HEK293 (cell line): ENCODE measurements around the gene COX7A1.

Source experiments
- CTCF ChIA-PET: fragments of 350-600 bp; formaldehyde crosslinking; extraction: SDS; loops from one replicate; lab custom pipeline; 2021; ENCODE audit warnings: antibody characterized with exemption; lab: Yijun Ruan, JAX
- POLR2A ChIA-PET: fragments of 300-600 bp; formaldehyde crosslinking; extraction: SDS; loops from one replicate; lab custom pipeline; 2020; ENCODE audit warnings: antibody characterized with exemption, inconsistent platforms; lab: Yijun Ruan, JAX
- H3K27ac ChIP-seq: fragments of 200-500 bp; sonication (Bioruptor generic); 2 replicates; pipeline ENCODE4 v1.5.1; 2014; ENCODE audit warnings: low read depth, low read length, control low read depth, inconsistent platforms; ENCODE audit errors: extremely low read depth
- H3K36me3 ChIP-seq, 2 experiments: fragments of 200-500 bp in 1 of 2; sonication (Bioruptor generic) in 1 of 2; 1 replicate in 1 of 2; 2 replicates in 1 of 2; pipeline ENCODE4 v1.5.1; 2014 to 2017; ENCODE audit warnings: inconsistent platforms in 2 of 2, low read length in 2 of 2; ENCODE audit not compliant: control insufficient read depth in 2 of 2, insufficient read depth in 1 of 2
- H3K4me1 ChIP-seq: fragments of 200-500 bp; sonication (Bioruptor generic); 2 replicates; pipeline ENCODE4 v1.5.1; 2014; ENCODE audit warnings: mild to moderate bottlenecking, low read length, inconsistent platforms; ENCODE audit not compliant: control insufficient read depth, insufficient read depth
- H3K4me3 ChIP-seq: 2 replicates; pipeline ENCODE4 v1.5.1; 2011; ENCODE audit warnings: low read depth, mild to moderate bottlenecking, control low read depth, low read length, moderate library complexity
- H3K9me3 ChIP-seq: fragments of 200-500 bp; sonication (Bioruptor generic); 2 replicates; pipeline ENCODE4 v1.5.1; 2014; ENCODE audit warnings: low read depth, low read length, inconsistent platforms; ENCODE audit not compliant: control insufficient read depth, insufficient read depth
- AEBP2 ChIP-seq: fragments of 450-650 bp; formaldehyde crosslinking; IDR thresholded peaks from 2 replicates; pipeline ENCODE4 v1.5.1; 2016; ENCODE audit warnings: missing biosample characterization, missing genetic modification characterization, borderline replicate concordance
- GFI1B ChIP-seq: fragments of 450-650 bp; formaldehyde crosslinking; IDR thresholded peaks from 2 replicates; pipeline ENCODE4 v1.5.1; 2016; ENCODE audit warnings: missing biosample characterization, missing genetic modification characterization
- IKZF3 ChIP-seq: fragments of 450-650 bp; IDR thresholded peaks from 2 replicates; pipeline ENCODE4 v1.5.0; 2018; ENCODE audit warnings: missing biosample characterization, mild to moderate bottlenecking, missing genetic modification characterization, moderate library complexity
- KLF8 ChIP-seq: fragments of 450-650 bp; formaldehyde crosslinking; IDR thresholded peaks from 2 replicates; pipeline ENCODE4 v1.5.1; 2016; ENCODE audit warnings: missing biosample characterization, missing genetic modification characterization
- PATZ1 ChIP-seq: fragments of 450-650 bp; formaldehyde crosslinking; IDR thresholded peaks from 2 replicates; pipeline ENCODE4 v1.5.1; 2016; ENCODE audit warnings: missing biosample characterization, missing genetic modification characterization
- PRDM6 ChIP-seq: fragments of 450-650 bp; formaldehyde crosslinking; IDR thresholded peaks from 2 replicates; pipeline ENCODE4 v1.5.1; 2017; ENCODE audit warnings: missing biosample characterization, missing genetic modification characterization
- REST ChIP-seq: fragments of 450-650 bp; formaldehyde crosslinking; IDR thresholded peaks from 2 replicates; pipeline ENCODE4 v1.5.1; 2016; ENCODE audit warnings: missing biosample characterization, missing genetic modification characterization
- ZNF112 ChIP-seq: fragments of 450-650 bp; formaldehyde crosslinking; IDR thresholded peaks from 2 replicates; pipeline ENCODE4 v1.5.0; 2017; ENCODE audit warnings: missing biosample characterization, missing genetic modification characterization
- ZNF148 ChIP-seq: fragments of 450-650 bp; formaldehyde crosslinking; IDR thresholded peaks from 2 replicates; pipeline ENCODE4 v1.5.0; 2017; ENCODE audit warnings: missing biosample characterization, missing genetic modification characterization, borderline replicate concordance
- ZNF184 ChIP-seq: fragments of 450-650 bp; IDR thresholded peaks from 2 replicates; pipeline ENCODE4 v1.5.1; 2018; ENCODE audit warnings: missing biosample characterization, mild to moderate bottlenecking, missing genetic modification characterization
- ZNF221 ChIP-seq: fragments of 450-650 bp; formaldehyde crosslinking; IDR thresholded peaks from 2 replicates; pipeline ENCODE4 v1.5.1; 2017; ENCODE audit warnings: missing biosample characterization, missing genetic modification characterization, borderline replicate concordance
- ZNF311 ChIP-seq: fragments of 450-650 bp; formaldehyde crosslinking; IDR thresholded peaks from 2 replicates; pipeline ENCODE4 v1.5.1; 2017; ENCODE audit warnings: missing biosample characterization, missing genetic modification characterization, borderline replicate concordance
- ZNF449 ChIP-seq: fragments of 450-650 bp; formaldehyde crosslinking; IDR thresholded peaks from 2 replicates; pipeline ENCODE4 v1.5.1; 2017; ENCODE audit warnings: missing biosample characterization, mild to moderate bottlenecking, missing genetic modification characterization, moderate library complexity
- ZNF571 ChIP-seq: fragments of 450-650 bp; formaldehyde crosslinking; IDR thresholded peaks from 2 replicates; pipeline ENCODE4 v1.5.0; 2017; ENCODE audit warnings: missing biosample characterization, missing genetic modification characterization
- ZNF623 ChIP-seq: fragments of 450-650 bp; formaldehyde crosslinking; IDR thresholded peaks from 2 replicates; pipeline ENCODE4 v1.5.1; 2016; ENCODE audit warnings: missing biosample characterization, missing genetic modification characterization
- ZNF777 ChIP-seq: fragments of 450-650 bp; formaldehyde crosslinking; IDR thresholded peaks from 2 replicates; pipeline ENCODE4 v1.5.1; 2017; ENCODE audit warnings: missing biosample characterization, missing genetic modification characterization, borderline replicate concordance
- ZSCAN18 ChIP-seq: fragments of 450-650 bp; formaldehyde crosslinking; IDR thresholded peaks from 2 replicates; pipeline ENCODE4 v1.5.1; 2016; ENCODE audit warnings: missing biosample characterization, missing genetic modification characterization

The COX7A1 gene

GRCh38 chr19:36140304-36141038, 11.8 kb downstream of the COX7A1 start (continued):
- TF ChIP-seq REST (tag by site-specific recombination): peak; percentile 21; the same call in 1 of the 2 replicates
- TF ChIP-seq PATZ1 (tag by site-specific recombination): peak; percentile 96
- no peak for TF ChIP-seq PRDM6 (tag by site-specific recombination)
- no peak for TF ChIP-seq ZNF221 (tag by site-specific recombination)
- no peak for TF ChIP-seq GFI1B (tag by site-specific recombination)

GRCh38 chr19:36139473-36140303, 12.6 kb downstream of the COX7A1 start, which contains the start of gene CAPNS1:
CAPNS1 (plus strand) TSS chr19:36140066; CDS start chr19:36141012, 946 bp downstream.
- Histone ChIP-seq H3K36me3 (peaks cover 22% of the 10 kb centered on the region in 2 experiments), H3K4me3 (peak within 1 kb of the TSS; percentile 80), H3K4me1 (peaks cover 14% of the 10 kb centered on the region), H3K27ac (peak within 1 kb of the TSS; percentile 94), H3K9me3 (no peaks in the 10 kb centered on the region)
- ChIA-PET CTCF (interaction anchor here (0.6 to 4.3 kb wide), 7 partner anchors 12 to 541 kb away, joined by 3 to 28 read pairs (median 3); no protein-coding TSS in a partner anchor), POLR2A (interaction anchor here (0.5 to 5.4 kb wide), 18 partner anchors 10 to 698 kb away, joined by 3 to 87 read pairs (median 5); partner anchors contain the start of genes COX7A1, POLR2I, TBCB and THAP8)
- 0 out of 2 replicates have a peak, but pooled peaks have one; percentile 10 for TF ChIP-seq ZNF623
- TF ChIP-seq ZNF311 (tag by site-specific recombination): no peak
- TF ChIP-seq ZSCAN18 (tag by site-specific recombination): no peak
- TF ChIP-seq ZNF449 (tag by site-specific recombination): no peak
- TF ChIP-seq ZNF148: no peak; the same call in 1 of the 2 replicates
- peak; percentile 100 for TF ChIP-seq KLF8 (tag by site-specific recombination)
- TF ChIP-seq IKZF3: peak; percentile 99
- TF ChIP-seq ZNF184 (tag by site-specific recombination): peak; percentile 88; the same call in 1 of the 2 replicates
- TF ChIP-seq ZNF112 (tag by site-specific recombination): no peak
- no peak for TF ChIP-seq ZNF571
- no peak for TF ChIP-seq AEBP2 (tag by site-specific recombination)
- peak; percentile 91 for TF ChIP-seq ZNF777 (tag by site-specific recombination)
